Fibroblast of lung (primary cell): ENCODE measurements around the gene ALDH1L2. TPM values are rescaled to one million over a fixed set of nuclear protein-coding genes. Genes with fewer than 3 reads are reported as not detected.

Source experiments
- DNase-seq, 2 donors: peaks; one replicate each; pipeline versions ENCODE4 v3.0.0 to v3.0.0-alpha.2; 2010; ENCODE audit warnings: low read depth in 2 of 2
- H2AFZ ChIP-seq: 2 replicates; pipeline ENCODE4 v1.5.1; 2012; ENCODE audit warnings: low read length, control low read depth, inconsistent platforms
- H3K27ac ChIP-seq: 2 replicates; pipeline ENCODE4 v1.5.1; 2011; ENCODE audit warnings: low read length, control low read depth; ENCODE audit not compliant: insufficient read depth
- H3K27me3 ChIP-seq: 2 replicates; pipeline ENCODE4 v1.5.1; 2011; ENCODE audit warnings: mild to moderate bottlenecking, low read length; ENCODE audit not compliant: control insufficient read depth, insufficient read depth
- H3K36me3 ChIP-seq: 2 replicates; pipeline ENCODE4 v1.5.1; 2011; ENCODE audit warnings: low read length; ENCODE audit not compliant: control insufficient read depth, insufficient read depth
- H3K4me1 ChIP-seq: 2 replicates; pipeline ENCODE4 v1.5.1; 2011; ENCODE audit warnings: low read length; ENCODE audit not compliant: control insufficient read depth, insufficient read depth; ENCODE audit errors: extremely low read depth
- H3K4me2 ChIP-seq: 2 replicates; pipeline ENCODE4 v1.5.1; 2011; ENCODE audit warnings: low read length, control low read depth; ENCODE audit not compliant: insufficient read depth; ENCODE audit errors: extremely low read depth
- H3K4me3 ChIP-seq, 4 experiments: fragments of 200-600 bp in 1 of 4; sonication (generic) in 1 of 4; replicated peaks in 1 of 4; 2 replicates each; pipeline ENCODE4 v1.5.1; 2011 to 2016; ENCODE audit warnings: low read length in 4 of 4, low read depth in 3 of 4, mild to moderate bottlenecking in 3 of 4, control low read depth in 2 of 4, inconsistent platforms in 1 of 4, mixed read lengths in 1 of 4; ENCODE audit not compliant: insufficient read depth in 1 of 4; ENCODE audit errors: control extremely low read depth in 1 of 4
- H3K79me2 ChIP-seq: 2 replicates; pipeline ENCODE4 v1.5.1; 2012; ENCODE audit warnings: mild to moderate bottlenecking, low read length, inconsistent platforms; ENCODE audit not compliant: control insufficient read depth, insufficient read depth
- H3K9ac ChIP-seq: 2 replicates; pipeline ENCODE4 v1.5.1; 2011; ENCODE audit warnings: mild to moderate bottlenecking, low read length, control low read depth; ENCODE audit not compliant: insufficient read depth
- H3K9me3 ChIP-seq: 2 replicates; pipeline ENCODE4 v1.5.1; 2012; ENCODE audit warnings: low read depth, low read length; ENCODE audit not compliant: control insufficient read depth, insufficient read depth
- H4K20me1 ChIP-seq: 2 replicates; pipeline ENCODE4 v1.5.1; 2011; ENCODE audit warnings: low read length; ENCODE audit not compliant: control insufficient read depth, insufficient read depth; ENCODE audit errors: extremely low read depth
- EZH2 ChIP-seq: IDR thresholded peaks from 2 replicates; pipeline ENCODE4 v1.5.1; 2012; ENCODE audit warnings: low read length, control low read depth, mild to moderate bottlenecking; ENCODE audit errors: missing control alignments
- polyA plus RNA-seq, 2 donors: library from polyadenylated mRNA; depleted of rRNA in 1 of 2; stranded (reverse) in 1 of 2; unstranded in 1 of 2; fragments of >200 nt; gene quantifications; 2 replicates each; pipeline ENCODE4 v1.2.1, GENCODE V29; 2011 to 2012; ENCODE audit warnings: missing spikeins in 1 of 2
- total RNA-seq: library from RNA; depleted of rRNA; stranded (reverse); fragments of >200 nt; gene quantifications from 2 replicates; pipeline ENCODE4 v1.2.1, GENCODE V29; 2014
- TF ChIP-seq, protein P1 (sequence below), 2 donors: IDR thresholded peaks in 1 of 2; conservative IDR thresholded peaks in 1 of 2; 1 replicate in 1 of 2; 2 replicates in 1 of 2; pipeline ENCODE4 v1.5.1; 2011 to 2012; ENCODE audit warnings: low read length in 2 of 2, control low read depth in 1 of 2, inconsistent platforms in 1 of 2, low read depth in 1 of 2, mild to moderate bottlenecking in 1 of 2

Gene ALDH1L2
- total and polyA plus RNA-seq, 2 donors (not counting 1 experiment from before 2014, with no cell fraction given), result 59.1 to 88.2 TPM

GRCh38 chr12:105083031-105083430 is 1.2 kb downstream of the ALDH1L2 start:
- H3K4me2 ChIP-seq, result peak overlapping the region; percentile 95
- H3K36me3 ChIP-seq, result no peaks in the 10 kb centered on the region
- H3K79me2 ChIP-seq, result peaks cover 9% of the 10 kb centered on the region
- H3K27ac ChIP-seq, result peak overlapping the region; percentile 77
- no peak for TF ChIP-seq EZH2
- TF ChIP-seq, protein P1, sequence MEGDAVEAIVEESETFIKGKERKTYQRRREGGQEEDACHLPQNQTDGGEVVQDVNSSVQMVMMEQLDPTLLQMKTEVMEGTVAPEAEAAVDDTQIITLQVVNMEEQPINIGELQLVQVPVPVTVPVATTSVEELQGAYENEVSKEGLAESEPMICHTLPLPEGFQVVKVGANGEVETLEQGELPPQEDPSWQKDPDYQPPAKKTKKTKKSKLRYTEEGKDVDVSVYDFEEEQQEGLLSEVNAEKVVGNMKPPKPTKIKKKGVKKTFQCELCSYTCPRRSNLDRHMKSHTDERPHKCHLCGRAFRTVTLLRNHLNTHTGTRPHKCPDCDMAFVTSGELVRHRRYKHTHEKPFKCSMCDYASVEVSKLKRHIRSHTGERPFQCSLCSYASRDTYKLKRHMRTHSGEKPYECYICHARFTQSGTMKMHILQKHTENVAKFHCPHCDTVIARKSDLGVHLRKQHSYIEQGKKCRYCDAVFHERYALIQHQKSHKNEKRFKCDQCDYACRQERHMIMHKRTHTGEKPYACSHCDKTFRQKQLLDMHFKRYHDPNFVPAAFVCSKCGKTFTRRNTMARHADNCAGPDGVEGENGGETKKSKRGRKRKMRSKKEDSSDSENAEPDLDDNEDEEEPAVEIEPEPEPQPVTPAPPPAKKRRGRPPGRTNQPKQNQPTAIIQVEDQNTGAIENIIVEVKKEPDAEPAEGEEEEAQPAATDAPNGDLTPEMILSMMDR (conservative IDR thresholded peaks at IDR 0.05 in 1 of 2, IDR thresholded peaks at IDR 0.05 in 1 of 2; ENCODE audit: low read depth in 1 of 2, low read length in 2 of 2), result no peak
- H3K9ac ChIP-seq, result peak overlapping the region; percentile 74
- H3K9me3 ChIP-seq, result no peaks in the 10 kb centered on the region
- peak overlapping the region; percentile 80 to 98 (median 88) for H3K4me3 ChIP-seq
- no peaks in the 10 kb centered on the region for H3K27me3 ChIP-seq
- DNase-seq, result peak in 1 of 2 donors; percentile 17
- H4K20me1 ChIP-seq, result no peaks in the 10 kb centered on the region
- H3K4me1 ChIP-seq, result peaks cover 6% of the 10 kb centered on the region
- H2AFZ ChIP-seq, result peak overlapping the region; percentile 16

DNA sequence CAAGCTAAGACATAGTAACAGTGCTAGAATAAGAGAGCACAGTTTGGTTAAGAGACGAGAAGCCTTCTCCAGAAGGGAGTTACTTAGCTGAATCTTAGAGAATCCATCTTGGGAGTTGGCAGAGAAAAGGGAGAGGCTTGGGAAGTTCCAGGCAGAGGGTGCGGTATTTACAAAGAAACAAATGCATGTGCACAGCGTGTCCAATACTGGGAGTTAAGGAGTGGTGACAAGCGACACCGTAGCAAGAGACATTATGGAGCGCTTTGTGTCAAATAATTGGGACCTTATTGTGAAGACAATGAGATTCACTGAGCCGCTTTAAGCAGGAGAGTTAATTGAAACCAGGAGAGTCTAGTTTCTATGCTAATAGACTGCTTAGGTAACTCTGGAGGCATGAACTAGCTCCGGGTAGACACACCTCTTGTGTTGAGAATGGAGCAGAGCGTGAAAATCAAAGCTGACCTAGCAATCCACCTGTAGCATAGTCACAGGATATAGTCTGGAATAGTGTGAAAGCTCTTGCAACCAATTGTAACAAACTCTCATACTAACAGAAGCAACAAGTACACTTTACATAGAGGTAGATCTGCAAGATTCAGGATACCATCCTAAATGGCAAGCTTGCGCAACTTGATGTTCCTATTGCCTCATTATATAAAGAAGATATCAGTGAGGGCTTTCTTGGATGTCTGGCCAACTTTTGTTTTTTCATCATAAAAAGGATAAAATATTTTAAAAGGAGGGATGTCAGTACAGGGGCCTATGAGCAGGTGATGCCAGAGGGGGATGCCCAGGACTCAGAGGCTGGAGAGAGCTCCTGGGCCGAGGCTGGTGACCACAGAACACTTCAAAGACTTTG is 5.3 kb downstream of the ALDH1L2 start:
- no peak for DNase-seq
- no peaks in the 10 kb centered on the region for H3K9me3 ChIP-seq
- no peak overlapping the region for H3K4me3 ChIP-seq
- H3K4me1 ChIP-seq, result peaks cover 6% of the 10 kb centered on the region
- no peak overlapping the region for H3K9ac ChIP-seq
- no peaks in the 10 kb centered on the region for H4K20me1 ChIP-seq
- no peaks in the 10 kb centered on the region for H3K36me3 ChIP-seq
- H2AFZ ChIP-seq, result no peak overlapping the region
- H3K4me2 ChIP-seq, result no peak overlapping the region
- no peaks in the 10 kb centered on the region for H3K27me3 ChIP-seq
- H3K27ac ChIP-seq, result no peak overlapping the region
- peaks cover 9% of the 10 kb centered on the region for H3K79me2 ChIP-seq
- no peak for TF ChIP-seq EZH2
- TF ChIP-seq, protein P1 (conservative IDR thresholded peaks at IDR 0.05 in 1 of 2, IDR thresholded peaks at IDR 0.05 in 1 of 2; ENCODE audit: low read depth in 1 of 2, low read length in 2 of 2), result no peak

DNA sequence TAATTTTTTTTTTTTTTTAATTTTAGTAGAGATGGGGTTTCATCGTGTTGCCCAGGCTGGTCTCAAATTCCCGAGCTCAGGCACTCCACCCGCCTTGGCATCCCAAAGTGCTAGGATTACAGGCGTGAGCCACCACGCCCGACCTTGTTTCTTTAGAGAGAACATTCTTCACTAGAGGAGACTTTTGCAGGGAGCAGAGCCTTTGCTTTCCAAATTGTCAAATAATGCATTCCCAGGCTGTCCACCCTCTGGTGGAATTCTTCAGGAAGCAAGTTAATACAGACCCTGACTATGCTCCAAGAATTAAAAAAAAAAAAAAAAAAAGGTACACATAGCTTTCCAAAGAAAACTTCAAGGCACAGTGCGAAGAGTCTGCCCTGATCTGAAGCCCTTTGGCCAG is 6.8 kb downstream of the ALDH1L2 start:
- DNase-seq, result peak in 1 of 2 donors; percentile 5
- TF ChIP-seq, protein P1 (conservative IDR thresholded peaks at IDR 0.05 in 1 of 2, IDR thresholded peaks at IDR 0.05 in 1 of 2; ENCODE audit: low read depth in 1 of 2, low read length in 2 of 2), result no peak
- no peak for TF ChIP-seq EZH2
- Histone ChIP-seq H3K4me3 (no peak overlapping the region), H3K4me2 (no peak overlapping the region), H2AFZ (no peak overlapping the region), H3K27ac (no peak overlapping the region), H3K36me3 (no peaks in the 10 kb centered on the region), H3K4me1 (no peaks in the 10 kb centered on the region), H3K79me2 (peaks cover 4% of the 10 kb centered on the region), H3K9me3 (no peaks in the 10 kb centered on the region), H3K9ac (no peak overlapping the region), H4K20me1 (no peaks in the 10 kb centered on the region), H3K27me3 (no peaks in the 10 kb centered on the region)
